ENCODE measurements around the gene SPEF2.

Gene SPEF2

GRCh38 chr5:35743644-35744043 is 126.0 kb downstream of the SPEF2 start:
- Histone ChIP-seq H3K9ac (ENCODE audit: low read length) (no peak overlapping the region), H3K4ac (ENCODE audit: low read depth, low read length) (no peak overlapping the region)

GRCh38 chr5:35745193-35745592 is 127.5 kb downstream of the SPEF2 start:
- Histone ChIP-seq H3K18ac (ENCODE audit: low read length) (no peak overlapping the region), H3K36me3 (ENCODE audit: control insufficient read depth in 1 of 2, insufficient read depth in 2 of 2, low read length in 2 of 2) (no peaks in the 10 kb centered on the region), H2AK5ac (ENCODE audit: low read length) (no peak overlapping the region), H3K23ac (ENCODE audit: low read length) (no peak overlapping the region), H4K12ac (ENCODE audit: low read depth, low read length) (no peak overlapping the region), H3K79me1 (ENCODE audit: low read length) (no peaks in the 10 kb centered on the region), H3K4me2 (ENCODE audit: low read length) (no peak overlapping the region), H3K4me1 (ENCODE audit: control insufficient read depth in 1 of 2, insufficient read depth in 2 of 2, low read length in 2 of 2) (peaks cover 2 to 3% of the 10 kb centered on the region in 2 experiments), H3K9me3 (ENCODE audit: insufficient read depth, low read depth, low read length) (no peaks in the 10 kb centered on the region), H2BK12ac (ENCODE audit: low read length) (no peak overlapping the region), H3K4ac (ENCODE audit: low read depth, low read length) (no peak overlapping the region), H3K27ac (ENCODE audit: low read depth, low read length) (no peak overlapping the region), H3K27me3 (ENCODE audit: insufficient read depth, low read length) (no peaks in the 10 kb centered on the region), H2BK120ac (ENCODE audit: insufficient read depth, low read length, poor library complexity) (no peak overlapping the region), H3K9ac (ENCODE audit: low read length) (no peak overlapping the region), H3K14ac (ENCODE audit: low read length) (no peak overlapping the region), H3K4me3 (ENCODE audit: low read depth, low read length) (no peak overlapping the region), H2AFZ (ENCODE audit: insufficient read depth, low read length, poor library complexity) (no peak overlapping the region), H3K79me2 (ENCODE audit: control insufficient read depth, insufficient read depth, low read length, poor library complexity) (no peaks in the 10 kb centered on the region), H4K8ac (ENCODE audit: low read depth, low read length) (no peak overlapping the region), H2BK5ac (ENCODE audit: low read depth, low read length, poor library complexity) (no peak overlapping the region), H4K91ac (ENCODE audit: low read depth, low read length) (no peak overlapping the region)
- no peak for DNase-seq
- no CpG with 5 or more reads among the region's 8 CpGs for WGBS (ENCODE audit: extremely low coverage, insufficient coverage, insufficient read length)

More at GRCh38 chr5:35743644-35744043, 126.0 kb downstream of the SPEF2 start:
- Histone ChIP-seq H2BK12ac (ENCODE audit: low read length) (no peak overlapping the region), H3K9me3 (ENCODE audit: insufficient read depth, low read depth, low read length) (no peaks in the 10 kb centered on the region), H3K14ac (ENCODE audit: low read length) (no peak overlapping the region), H3K27ac (ENCODE audit: low read depth, low read length) (no peak overlapping the region), H3K4me2 (ENCODE audit: low read length) (no peak overlapping the region), H2BK120ac (ENCODE audit: insufficient read depth, low read length, poor library complexity) (no peak overlapping the region), H4K12ac (ENCODE audit: low read depth, low read length) (no peak overlapping the region), H3K27me3 (ENCODE audit: insufficient read depth, low read length) (no peaks in the 10 kb centered on the region), H4K8ac (ENCODE audit: low read depth, low read length) (no peak overlapping the region), H3K4me3 (ENCODE audit: low read depth, low read length) (no peak overlapping the region), H3K79me1 (ENCODE audit: low read length) (no peaks in the 10 kb centered on the region), H3K4me1 (ENCODE audit: control insufficient read depth in 1 of 2, insufficient read depth in 2 of 2, low read length in 2 of 2) (peaks cover 2 to 3% of the 10 kb centered on the region in 2 experiments), H2BK5ac (ENCODE audit: low read depth, low read length, poor library complexity) (no peak overlapping the region), H3K18ac (ENCODE audit: low read length) (no peak overlapping the region), H3K36me3 (ENCODE audit: control insufficient read depth in 1 of 2, insufficient read depth in 2 of 2, low read length in 2 of 2) (no peaks in the 10 kb centered on the region), H4K91ac (ENCODE audit: low read depth, low read length) (no peak overlapping the region), H2AFZ (ENCODE audit: insufficient read depth, low read length, poor library complexity) (no peak overlapping the region), H3K79me2 (ENCODE audit: control insufficient read depth, insufficient read depth, low read length, poor library complexity) (no peaks in the 10 kb centered on the region), H3K23ac (ENCODE audit: low read length) (no peak overlapping the region), H2AK5ac (ENCODE audit: low read length) (no peak overlapping the region)
- no peak for DNase-seq

- peaks cover 2 to 3% of the 10 kb centered on the region in 2 experiments for H3K4me1 ChIP-seq (ENCODE audit: control insufficient read depth in 1 of 2, insufficient read depth in 2 of 2, low read length in 2 of 2)
- H2AK5ac ChIP-seq (ENCODE audit: low read length) = no peak overlapping the region
- no peak overlapping the region for H3K27ac ChIP-seq (ENCODE audit: low read depth, low read length)
- no peak overlapping the region for H3K23ac ChIP-seq (ENCODE audit: low read length)
- H3K9ac ChIP-seq (ENCODE audit: low read length) = no peak overlapping the region
- H3K4me2 ChIP-seq (ENCODE audit: low read length) = no peak overlapping the region
- H3K9me3 ChIP-seq (ENCODE audit: insufficient read depth, low read depth, low read length) = no peaks in the 10 kb centered on the region
- no peaks in the 10 kb centered on the region for H3K79me1 ChIP-seq (ENCODE audit: low read length)
- no CpG with 5 or more reads among the region's 3 CpGs for WGBS (ENCODE audit: extremely low coverage, insufficient coverage, insufficient read length)
- H3K14ac ChIP-seq (ENCODE audit: low read length) = no peak overlapping the region
- no peaks in the 10 kb centered on the region for H3K27me3 ChIP-seq (ENCODE audit: insufficient read depth, low read length)
- H2BK5ac ChIP-seq (ENCODE audit: low read depth, low read length, poor library complexity) = no peak overlapping the region
- no peak overlapping the region for H3K4me3 ChIP-seq (ENCODE audit: low read depth, low read length)
- no peak overlapping the region for H3K4ac ChIP-seq (ENCODE audit: low read depth, low read length)
- no peak overlapping the region for H2BK120ac ChIP-seq (ENCODE audit: insufficient read depth, low read length, poor library complexity)
- no peak overlapping the region for H3K18ac ChIP-seq (ENCODE audit: low read length)
- no peak overlapping the region for H4K91ac ChIP-seq (ENCODE audit: low read depth, low read length)
- H4K12ac ChIP-seq (ENCODE audit: low read depth, low read length) = no peak overlapping the region
- no peak overlapping the region for H2AFZ ChIP-seq (ENCODE audit: insufficient read depth, low read length, poor library complexity)
- no peak overlapping the region for H2BK12ac ChIP-seq (ENCODE audit: low read length)
- H4K8ac ChIP-seq (ENCODE audit: low read depth, low read length) = no peak overlapping the region
- DNase-seq = no peak
- H3K36me3 ChIP-seq (ENCODE audit: control insufficient read depth in 1 of 2, insufficient read depth in 2 of 2, low read length in 2 of 2) = no peaks in the 10 kb centered on the region
- H3K79me2 ChIP-seq (ENCODE audit: control insufficient read depth, insufficient read depth, low read length, poor library complexity) = no peaks in the 10 kb centered on the region
Observed at GRCh38 chr5:35745660-35746059, 128.0 kb downstream of the SPEF2 start.

GRCh38 chr5:35752012-35752411 is 134.3 kb downstream of the SPEF2 start:
- no peak for DNase-seq
- Histone ChIP-seq H3K9ac (ENCODE audit: low read length) (no peak overlapping the region), H4K8ac (ENCODE audit: low read depth, low read length) (no peak overlapping the region), H4K12ac (ENCODE audit: low read depth, low read length) (no peak overlapping the region), H4K91ac (ENCODE audit: low read depth, low read length) (no peak overlapping the region), H3K27me3 (ENCODE audit: insufficient read depth, low read length) (no peaks in the 10 kb centered on the region), H2AK5ac (ENCODE audit: low read length) (no peak overlapping the region), H3K79me2 (ENCODE audit: control insufficient read depth, insufficient read depth, low read length, poor library complexity) (no peaks in the 10 kb centered on the region), H3K36me3 (ENCODE audit: control insufficient read depth in 1 of 2, insufficient read depth in 2 of 2, low read length in 2 of 2) (no peaks in the 10 kb centered on the region), H3K79me1 (ENCODE audit: low read length) (no peaks in the 10 kb centered on the region), H2BK120ac (ENCODE audit: insufficient read depth, low read length, poor library complexity) (no peak overlapping the region), H2AFZ (ENCODE audit: insufficient read depth, low read length, poor library complexity) (no peak overlapping the region), H3K14ac (ENCODE audit: low read length) (no peak overlapping the region), H3K23ac (ENCODE audit: low read length) (no peak overlapping the region), H3K9me3 (ENCODE audit: insufficient read depth, low read depth, low read length) (no peaks in the 10 kb centered on the region), H3K18ac (ENCODE audit: low read length) (no peak overlapping the region), H3K4me2 (ENCODE audit: low read length) (no peak overlapping the region), H3K4me1 (ENCODE audit: control insufficient read depth in 1 of 2, insufficient read depth in 2 of 2, low read length in 2 of 2) (no peaks in the 10 kb centered on the region), H3K4ac (ENCODE audit: low read depth, low read length) (no peak overlapping the region), H3K27ac (ENCODE audit: low read depth, low read length) (no peak overlapping the region), H3K4me3 (ENCODE audit: low read depth, low read length) (no peak overlapping the region), H2BK5ac (ENCODE audit: low read depth, low read length, poor library complexity) (no peak overlapping the region), H2BK12ac (ENCODE audit: low read length) (no peak overlapping the region)
- no CpG with 5 or more reads among the region's 6 CpGs for WGBS (ENCODE audit: extremely low coverage, insufficient coverage, insufficient read length)

Measured in trophoblast cell (in vitro differentiated cells and primary cell).